Measurements from ENCODE around the gene PICALM.

Gene PICALM

DNA sequence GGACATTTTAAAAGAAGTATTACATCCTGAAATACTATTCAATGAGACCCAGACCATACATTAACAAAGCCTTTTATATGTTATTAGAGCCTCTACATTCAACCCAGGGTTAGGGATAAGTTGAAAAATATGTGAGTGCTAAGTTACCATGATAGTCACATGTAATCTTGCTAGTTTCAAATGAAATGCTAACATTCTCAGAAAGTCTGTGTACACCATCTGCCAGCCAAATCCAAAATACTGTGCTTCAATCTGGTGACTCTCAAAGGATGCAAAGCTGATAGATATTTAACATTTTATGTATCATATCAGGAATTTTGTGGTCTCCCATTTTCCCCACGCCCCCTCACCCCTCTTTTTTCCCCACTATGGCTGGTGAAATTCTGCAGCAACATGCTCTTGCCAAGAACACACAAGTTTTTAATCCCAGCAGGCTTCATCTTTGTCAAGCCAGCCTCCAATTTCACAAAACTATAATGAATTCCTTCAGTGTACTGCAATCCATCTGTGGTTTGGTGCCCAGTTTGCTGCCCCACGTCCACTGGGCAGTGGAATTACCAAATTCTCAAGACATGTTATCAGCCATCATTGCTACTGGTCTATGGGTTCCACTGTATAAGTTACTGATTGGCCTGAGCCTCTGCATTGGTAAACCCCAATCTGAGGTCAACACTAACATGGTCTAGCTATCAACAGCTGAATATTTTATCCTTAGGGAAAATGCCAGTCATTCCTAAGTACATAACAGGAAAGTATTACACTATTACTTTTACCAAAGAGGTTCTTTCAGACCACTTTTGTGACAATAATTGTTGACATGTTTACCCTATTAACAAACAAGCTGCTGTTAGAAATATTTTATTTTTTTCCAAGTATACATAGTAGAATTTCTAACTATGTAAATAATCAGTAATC is 1.5 kb upstream of the PICALM start:
- no peak for DNase-seq (ENCODE audit: low spot score in 2 of 2)
- no peaks in the 10 kb centered on the region for H3K27me3 Mint-ChIP-seq
- ATAC-seq (replicated peaks; ENCODE audit: extremely low read depth, poor library complexity, severe bottlenecking), result no peak
- H3K9me3 Mint-ChIP-seq, result no peaks in the 10 kb centered on the region
- peak overlapping the region; percentile 98 for H3K27ac Mint-ChIP-seq (ENCODE audit: low read depth)
- H3K4me3 Mint-ChIP-seq, result peak overlapping the region; percentile 94
- H3K4me1 Mint-ChIP-seq, result peaks cover 18% of the 10 kb centered on the region
- H3K36me3 Mint-ChIP-seq (ENCODE audit: insufficient read depth), result peaks cover 17% of the 10 kb centered on the region

DNA sequence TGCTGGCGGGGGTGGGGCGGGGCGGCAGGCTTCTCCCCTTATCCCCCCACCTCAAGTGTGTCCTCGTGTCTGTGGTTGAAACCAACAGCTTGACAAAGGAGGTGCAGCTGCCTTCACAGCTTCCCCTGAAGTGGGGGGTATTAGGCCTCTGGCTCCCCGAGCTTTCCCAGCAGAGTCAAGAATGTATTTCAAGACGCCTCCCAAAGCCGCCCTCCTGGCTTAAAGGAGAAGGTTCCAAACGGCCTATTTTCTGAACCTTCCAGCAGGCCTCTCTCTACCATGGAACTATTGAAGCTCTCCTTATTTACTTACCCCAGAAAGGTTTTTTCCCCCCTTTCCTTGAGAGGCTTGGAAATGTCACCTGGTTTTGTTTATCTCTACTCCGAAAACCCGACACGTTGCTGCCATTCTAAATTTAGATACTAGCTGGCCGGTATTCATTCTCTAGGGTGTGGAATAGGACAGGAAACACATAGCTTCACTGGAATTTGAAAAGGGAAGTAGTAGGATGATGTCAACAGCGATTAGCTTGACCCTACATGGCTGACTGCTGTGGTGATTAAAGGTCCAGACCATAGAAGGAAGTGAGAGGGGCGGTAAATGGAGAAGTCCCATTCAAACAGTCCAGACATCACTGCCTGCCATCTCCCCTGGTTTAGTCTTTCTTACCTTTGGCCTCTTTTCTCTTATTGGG is 671 bp upstream of the PICALM start:
- ATAC-seq (replicated peaks; ENCODE audit: extremely low read depth, poor library complexity, severe bottlenecking), result no peak
- no peak for DNase-seq (ENCODE audit: low spot score in 2 of 2)
- Mint-ChIP-seq H3K4me3 (peak overlapping the region; percentile 94), H3K27ac (ENCODE audit: low read depth) (peak overlapping the region; percentile 98), H3K4me1 (peaks cover 25% of the 10 kb centered on the region), H3K9me3 (no peaks in the 10 kb centered on the region), H3K27me3 (no peaks in the 10 kb centered on the region), H3K36me3 (ENCODE audit: insufficient read depth) (peaks cover 17% of the 10 kb centered on the region)

DNA sequence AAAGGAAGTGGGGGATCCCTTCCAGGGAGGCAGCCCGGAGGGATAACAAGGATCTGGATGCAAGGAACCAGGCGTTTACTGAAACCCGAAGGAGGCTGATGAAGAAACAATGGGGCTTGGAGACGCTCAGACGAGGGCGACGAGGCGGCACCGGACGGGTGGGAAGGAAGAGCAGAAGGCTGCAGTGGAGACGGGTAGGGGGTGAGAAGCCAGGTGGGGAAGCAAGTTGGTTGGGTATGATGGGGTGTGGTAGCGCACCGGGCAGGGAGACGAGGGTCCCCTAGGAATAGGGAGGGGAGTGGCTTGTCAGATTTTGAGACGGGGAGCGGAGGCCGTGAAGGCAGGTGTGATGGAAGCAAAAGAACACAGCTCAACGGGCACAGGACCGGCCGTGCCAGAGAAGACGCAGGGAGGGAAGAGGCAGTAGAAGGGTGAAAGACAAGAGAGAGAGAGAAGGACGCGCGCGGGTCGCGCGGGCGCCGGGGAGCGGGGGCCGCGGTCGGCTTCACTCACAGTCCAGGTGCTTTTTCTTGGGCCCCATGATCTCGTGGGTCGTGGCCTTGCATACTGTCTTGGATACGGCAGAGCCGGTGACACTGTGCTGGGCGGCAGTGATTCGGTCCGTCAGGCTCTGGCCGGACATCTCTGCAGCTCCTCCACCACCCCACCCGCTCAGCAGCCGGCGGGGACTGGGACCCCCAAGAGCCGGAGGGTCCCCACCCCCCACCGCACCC is 579 bp downstream of the PICALM start:
- DNase-seq (ENCODE audit: low spot score in 2 of 2), result peak; percentile 24 to 34
- Mint-ChIP-seq H3K4me1 (peaks cover 36% of the 10 kb centered on the region), H3K4me3 (peak overlapping the region; percentile 94), H3K27me3 (no peaks in the 10 kb centered on the region), H3K9me3 (no peaks in the 10 kb centered on the region), H3K27ac (ENCODE audit: low read depth) (peak overlapping the region; percentile 98), H3K36me3 (ENCODE audit: insufficient read depth) (peaks cover 17% of the 10 kb centered on the region)
- peak; percentile 12 for ATAC-seq (replicated peaks; ENCODE audit: extremely low read depth, poor library complexity, severe bottlenecking)

DNA sequence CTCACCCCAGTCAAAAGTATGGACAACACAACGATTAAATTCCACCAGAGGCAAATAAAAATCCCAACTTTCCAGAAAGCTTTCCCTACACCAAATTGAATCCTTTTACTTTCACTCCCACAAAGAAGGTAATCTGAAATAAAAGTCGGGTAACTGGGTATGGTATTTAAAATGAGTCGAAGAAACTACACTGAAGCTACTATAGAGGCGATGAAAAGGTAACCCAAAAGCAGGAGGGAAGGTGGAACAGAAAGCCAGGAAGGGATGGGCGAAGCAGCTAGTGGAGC is 1.1 kb downstream of the PICALM start:
- no peak for ATAC-seq (replicated peaks; ENCODE audit: extremely low read depth, poor library complexity, severe bottlenecking)
- Mint-ChIP-seq H3K4me1 (peaks cover 36% of the 10 kb centered on the region), H3K27ac (ENCODE audit: low read depth) (peak overlapping the region; percentile 98), H3K9me3 (no peaks in the 10 kb centered on the region), H3K36me3 (ENCODE audit: insufficient read depth) (peaks cover 17% of the 10 kb centered on the region), H3K27me3 (no peaks in the 10 kb centered on the region), H3K4me3 (peak overlapping the region; percentile 94)
- DNase-seq (ENCODE audit: low spot score in 2 of 2), result no peak

DNA sequence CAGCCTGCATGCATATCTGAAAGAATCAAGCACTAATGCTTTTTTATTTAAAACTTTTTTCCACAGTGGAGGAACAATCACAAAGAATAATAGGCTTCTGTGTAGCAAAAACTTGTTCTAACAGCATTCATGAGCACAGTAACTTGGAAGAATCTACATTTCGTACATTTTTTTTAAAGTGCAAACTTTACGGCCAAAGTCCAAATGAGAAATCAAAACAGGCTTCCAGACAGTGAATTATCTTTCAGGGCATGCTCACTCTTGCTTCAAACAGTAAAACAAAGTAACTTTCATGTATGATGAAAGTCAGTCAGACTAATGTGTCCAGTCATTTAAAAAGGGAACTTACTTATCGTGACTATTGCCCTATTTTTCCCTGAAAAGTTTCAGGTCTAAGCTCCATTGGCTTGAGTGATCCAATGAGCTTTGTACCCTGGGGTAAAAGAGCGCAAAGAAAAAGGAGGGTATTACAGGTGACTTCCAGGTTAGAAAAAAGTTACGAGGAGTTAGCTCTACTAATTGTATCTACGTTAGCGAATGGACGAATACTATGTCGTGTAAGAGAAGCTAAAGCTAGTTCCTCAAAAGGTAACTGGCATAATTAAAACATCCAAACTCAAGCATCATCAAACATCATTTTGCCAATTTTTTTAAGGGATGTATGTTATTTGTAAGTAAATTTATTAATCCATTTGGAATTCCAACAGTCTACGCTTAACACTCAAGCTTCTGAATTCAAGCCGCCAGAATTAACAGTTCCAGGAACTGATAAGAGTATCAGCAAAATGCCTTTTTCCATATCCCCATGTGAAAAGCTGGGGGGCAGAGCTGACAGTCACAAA is 1.7 kb downstream of the PICALM start:
- DNase-seq (ENCODE audit: low spot score in 2 of 2) (no peak), ATAC-seq (replicated peaks; ENCODE audit: extremely low read depth, poor library complexity, severe bottlenecking) (no peak)
- Mint-ChIP-seq H3K4me3 (peak overlapping the region; percentile 94), H3K4me1 (peaks cover 36% of the 10 kb centered on the region), H3K9me3 (no peaks in the 10 kb centered on the region), H3K36me3 (ENCODE audit: insufficient read depth) (peaks cover 17% of the 10 kb centered on the region), H3K27ac (ENCODE audit: low read depth) (peak overlapping the region; percentile 98), H3K27me3 (no peaks in the 10 kb centered on the region)

DNA sequence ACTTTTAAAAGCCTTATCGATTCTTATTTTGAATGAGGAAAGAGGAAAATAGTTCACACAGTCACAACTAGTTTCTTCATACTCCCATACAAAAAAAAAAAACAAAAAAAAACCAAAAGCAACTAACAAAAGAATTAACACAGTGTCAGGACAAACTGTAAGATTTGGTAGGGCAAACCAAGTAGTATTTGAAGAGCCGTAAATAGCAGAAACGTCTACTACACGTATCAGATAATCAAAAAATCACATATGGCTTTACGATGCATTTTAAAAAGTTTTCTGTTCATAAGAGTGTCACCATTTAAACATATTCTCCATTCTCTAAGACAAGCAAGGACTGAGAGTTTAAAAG is 2.3 kb downstream of the PICALM start:
- peak overlapping the region; percentile 98 for H3K27ac Mint-ChIP-seq (ENCODE audit: low read depth)
- DNase-seq (ENCODE audit: low spot score in 2 of 2) (no peak), ATAC-seq (replicated peaks; ENCODE audit: extremely low read depth, poor library complexity, severe bottlenecking) (no peak)
- H3K27me3 Mint-ChIP-seq, result no peaks in the 10 kb centered on the region
- H3K4me1 Mint-ChIP-seq, result peaks cover 41% of the 10 kb centered on the region
- peak overlapping the region; percentile 94 for H3K4me3 Mint-ChIP-seq
- H3K36me3 Mint-ChIP-seq (ENCODE audit: insufficient read depth), result peaks cover 17% of the 10 kb centered on the region
- H3K9me3 Mint-ChIP-seq, result no peaks in the 10 kb centered on the region

DNA sequence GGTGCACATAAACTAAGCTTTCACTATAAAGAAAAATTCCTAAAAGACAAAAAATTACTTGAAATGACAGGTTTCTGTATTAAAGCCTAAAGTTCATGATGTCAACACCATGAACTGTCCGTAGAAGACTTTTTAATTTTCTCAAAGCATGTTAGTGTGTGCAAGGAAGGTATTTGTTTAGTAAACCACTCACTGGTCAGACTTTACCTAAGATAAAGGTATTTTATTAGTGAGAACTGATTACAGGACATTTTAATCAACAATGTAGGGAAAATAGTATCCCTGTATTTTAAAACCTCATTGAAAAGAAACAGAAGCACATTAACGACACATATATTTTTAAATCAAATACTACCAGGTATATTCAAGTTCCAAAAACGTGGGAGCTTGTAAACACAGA is 2.9 kb downstream of the PICALM start:
- H3K4me3 Mint-ChIP-seq, result peak overlapping the region; percentile 94
- H3K27ac Mint-ChIP-seq (ENCODE audit: low read depth), result peak overlapping the region; percentile 98
- ATAC-seq (replicated peaks; ENCODE audit: extremely low read depth, poor library complexity, severe bottlenecking), result no peak
- no peak for DNase-seq (ENCODE audit: low spot score in 2 of 2)
- peaks cover 47% of the 10 kb centered on the region for H3K4me1 Mint-ChIP-seq
- peaks cover 20% of the 10 kb centered on the region for H3K36me3 Mint-ChIP-seq (ENCODE audit: insufficient read depth)
- no peaks in the 10 kb centered on the region for H3K27me3 Mint-ChIP-seq
- H3K9me3 Mint-ChIP-seq, result no peaks in the 10 kb centered on the region

DNA sequence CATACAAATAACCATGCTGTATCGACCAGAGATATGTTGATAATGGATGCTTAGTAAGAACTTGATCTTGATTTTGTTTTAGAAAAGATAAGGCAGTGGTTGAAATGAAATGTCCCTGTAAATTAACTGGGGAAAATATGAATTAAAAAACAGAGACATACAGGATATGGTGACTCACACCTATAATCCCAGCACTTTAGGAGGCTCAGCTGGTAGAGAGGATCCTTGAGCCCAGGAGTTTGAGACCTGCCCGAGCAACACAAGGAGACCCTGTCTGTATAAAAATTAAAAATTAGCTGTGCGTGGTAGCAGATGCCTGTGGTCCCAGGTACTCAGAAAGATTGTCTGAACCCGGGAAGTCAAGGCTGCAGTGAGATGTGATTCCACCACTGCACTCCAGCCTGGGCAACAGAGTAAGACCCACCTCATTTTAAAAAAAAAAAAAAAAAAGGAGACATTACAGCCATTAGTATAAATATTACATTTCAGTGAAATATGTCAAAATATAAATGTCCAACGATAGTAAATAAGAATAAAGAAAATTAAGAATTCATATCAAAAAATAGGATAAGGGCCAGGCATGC is 4.6 kb downstream of the PICALM start:
- Mint-ChIP-seq H3K36me3 (ENCODE audit: insufficient read depth) (peaks cover 16% of the 10 kb centered on the region), H3K27ac (ENCODE audit: low read depth) (peak overlapping the region; percentile 98), H3K9me3 (no peaks in the 10 kb centered on the region), H3K27me3 (no peaks in the 10 kb centered on the region), H3K4me3 (peak overlapping the region; percentile 94), H3K4me1 (peaks cover 59% of the 10 kb centered on the region)
- no peak for DNase-seq (ENCODE audit: low spot score in 2 of 2)
- no peak for ATAC-seq (replicated peaks; ENCODE audit: extremely low read depth, poor library complexity, severe bottlenecking)

DNA sequence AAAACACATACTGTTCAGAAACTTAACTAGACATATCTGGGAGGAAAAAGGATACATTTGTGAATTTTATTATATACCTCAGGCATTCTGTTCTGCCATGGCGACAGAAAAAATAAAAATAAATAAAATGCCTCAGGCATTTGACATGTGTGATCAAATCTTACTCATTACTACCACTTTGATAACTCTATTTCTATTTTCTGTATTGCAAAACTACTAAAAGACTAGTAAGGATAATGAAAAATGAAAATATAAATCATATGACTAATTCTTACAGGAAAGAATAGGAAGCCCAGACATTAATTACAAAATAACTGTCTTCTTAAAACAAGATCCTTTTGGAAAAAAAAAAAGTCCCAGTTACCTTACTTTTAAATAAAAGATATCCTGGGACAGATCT is 5.3 kb downstream of the PICALM start:
- peak overlapping the region; percentile 98 for H3K27ac Mint-ChIP-seq (ENCODE audit: low read depth)
- peaks cover 66% of the 10 kb centered on the region for H3K4me1 Mint-ChIP-seq
- DNase-seq (ENCODE audit: low spot score in 2 of 2), result no peak
- H3K36me3 Mint-ChIP-seq (ENCODE audit: insufficient read depth), result peaks cover 12% of the 10 kb centered on the region
- no peaks in the 10 kb centered on the region for H3K27me3 Mint-ChIP-seq
- no peak for ATAC-seq (replicated peaks; ENCODE audit: extremely low read depth, poor library complexity, severe bottlenecking)
- H3K9me3 Mint-ChIP-seq, result no peaks in the 10 kb centered on the region
- H3K4me3 Mint-ChIP-seq, result peak overlapping the region; percentile 94

DNA sequence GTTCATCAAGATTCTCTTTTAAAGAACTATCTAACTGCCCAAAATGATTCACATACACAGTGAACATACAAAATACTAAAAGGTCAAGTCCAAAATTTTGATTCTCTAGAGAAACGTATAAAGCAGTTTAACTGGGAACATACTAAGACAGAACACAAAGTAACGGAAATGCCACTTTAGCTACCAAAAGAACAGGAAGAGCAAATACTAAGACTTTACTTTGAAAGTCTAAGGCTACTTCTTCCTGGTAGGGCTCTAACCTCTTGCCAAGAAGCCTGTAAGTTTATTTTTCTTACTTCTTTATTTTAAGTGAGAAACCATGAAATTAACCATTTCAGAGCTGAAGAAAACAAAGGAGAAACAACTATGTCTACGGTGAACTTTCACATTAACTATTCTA is 6.2 kb downstream of the PICALM start:
- DNase-seq (ENCODE audit: low spot score in 2 of 2) (no peak), ATAC-seq (replicated peaks; ENCODE audit: extremely low read depth, poor library complexity, severe bottlenecking) (peak; percentile 78)
- H3K36me3 Mint-ChIP-seq (ENCODE audit: insufficient read depth), result peaks cover 5% of the 10 kb centered on the region
- no peaks in the 10 kb centered on the region for H3K9me3 Mint-ChIP-seq
- no peaks in the 10 kb centered on the region for H3K27me3 Mint-ChIP-seq
- H3K27ac Mint-ChIP-seq (ENCODE audit: low read depth), result peak overlapping the region; percentile 98
- H3K4me3 Mint-ChIP-seq, result peak overlapping the region; percentile 81
- peaks cover 75% of the 10 kb centered on the region for H3K4me1 Mint-ChIP-seq

DNA sequence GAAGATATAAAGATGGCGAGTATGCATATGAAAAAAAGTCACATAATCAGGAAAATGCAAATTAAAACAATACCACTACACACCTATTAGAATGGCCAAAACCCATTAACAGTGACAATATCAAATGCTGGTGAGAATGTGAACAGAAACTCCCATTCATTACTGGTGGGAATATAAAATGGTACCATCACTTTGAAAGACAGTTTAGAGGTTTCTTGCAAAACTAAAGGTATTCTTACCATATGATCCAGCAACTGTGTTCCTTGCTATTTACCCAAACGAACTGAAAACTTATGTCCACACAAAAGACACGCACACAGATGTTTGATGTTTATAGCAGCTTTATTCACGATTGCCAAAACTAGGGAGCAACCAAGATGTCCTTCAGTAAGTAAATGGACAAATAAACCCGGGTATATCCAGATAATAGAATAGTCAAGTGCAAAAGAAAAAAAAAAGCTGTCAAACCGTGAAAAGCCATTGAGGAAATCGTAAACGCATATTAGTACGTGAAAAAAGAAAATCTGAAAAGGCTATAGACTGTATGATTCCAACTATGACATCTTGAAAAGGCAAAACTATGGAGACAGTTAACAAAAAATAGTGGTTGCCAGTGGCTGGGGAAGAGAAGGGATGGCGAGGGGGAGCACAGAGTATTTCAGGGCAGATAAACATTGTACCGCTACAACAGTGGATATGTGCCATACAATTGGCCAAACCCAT is 7.2 kb downstream of the PICALM start:
- Mint-ChIP-seq H3K36me3 (ENCODE audit: insufficient read depth) (peaks cover 5% of the 10 kb centered on the region), H3K27ac (ENCODE audit: low read depth) (peak overlapping the region; percentile 98), H3K4me1 (peaks cover 81% of the 10 kb centered on the region), H3K4me3 (peak overlapping the region; percentile 81), H3K27me3 (no peaks in the 10 kb centered on the region), H3K9me3 (no peaks in the 10 kb centered on the region)
- ATAC-seq (replicated peaks; ENCODE audit: extremely low read depth, poor library complexity, severe bottlenecking) (no peak), DNase-seq (ENCODE audit: low spot score in 2 of 2) (no peak)

Measured in central memory CD8-positive, alpha-beta T cell (primary cell).